NCI-H1417 (cell line): ENCODE measurements around the gene NEURL4.

Experiments
- DNase-seq, 3 experiments: peaks; one replicate each; lab custom pipeline; 2025; lab: John Stamatoyannopoulos, UW

NEURL4 gene

GRCh38 chr17:7304179-7304578, 25.0 kb downstream of the NEURL4 start:
- no peak for DNase-seq

GRCh38 chr17:7296189-7296861, 32.8 kb downstream of the NEURL4 start:
- peak; percentile 60 to 78 (median 73) for DNase-seq

- DNase-seq: peak in 2 of 3 experiments; percentile 20 to 28
Measured at GRCh38 chr17:7295230-7296180, 33.6 kb downstream of the NEURL4 start.

GRCh38 chr17:7294614-7295153, 34.5 kb downstream of the NEURL4 start, which contains the start of gene YBX2:
Gene YBX2 (minus strand): TSS chr17:7294639. CDS start chr17:7294500, 139 bp downstream.
- peak; percentile 86 to 93 (median 92) for DNase-seq

- peak; percentile 44 to 73 (median 62) for DNase-seq
Measured at GRCh38 chr17:7293816-7294613, 35.1 kb downstream of the NEURL4 start.

GRCh38 chr17:7293159-7293558, 36.0 kb downstream of the NEURL4 start:
- DNase-seq: peak in 1 of 3 experiments; percentile 18

- no peak for DNase-seq
Measured at GRCh38 chr17:7292729-7293128, 36.4 kb downstream of the NEURL4 start.

GRCh38 chr17:7292194-7292593, 36.9 kb downstream of the NEURL4 start:
- no peak for DNase-seq

- no peak for DNase-seq
Measured at GRCh38 chr17:7290685-7291084, 38.5 kb downstream of the NEURL4 start.

GRCh38 chr17:7290166-7290565, 39.0 kb downstream of the NEURL4 start:
- DNase-seq: no peak

GRCh38 chr17:7289256-7290032, 39.7 kb downstream of the NEURL4 start:
- DNase-seq: no peak

GRCh38 chr17:7285679-7286078, 43.5 kb downstream of the NEURL4 start:
- DNase-seq: no peak

GRCh38 chr17:7284911-7285310, 44.2 kb downstream of the NEURL4 start:
- DNase-seq: no peak

- DNase-seq: no peak
Measured at GRCh38 chr17:7283471-7284216, 45.5 kb downstream of the NEURL4 start.

- no peak for DNase-seq
Measured at GRCh38 chr17:7282752-7283321, 46.3 kb downstream of the NEURL4 start.

GRCh38 chr17:7281953-7282751, 47.0 kb downstream of the NEURL4 start:
- peak in 2 of 3 experiments; percentile 6 to 28 for DNase-seq

- peak; percentile 85 to 94 (median 94) for DNase-seq
Measured at GRCh38 chr17:7281074-7281952, 47.8 kb downstream of the NEURL4 start, which contains the start of gene SLC2A4. Gene SLC2A4 (plus strand): TSS chr17:7281718. CDS start chr17:7281935, 217 bp downstream.
